Duodenal mucosa (tissue), 2 donors: Measurements from ENCODE around the gene AK2.
A peak's percentile ranks its signal among the peaks of the same experiment; 100 is the strongest.
"Not testable (repeated sequence)": the region's sequence is repeated elsewhere in the genome, so short reads cannot be mapped to it uniquely, and the experiment has no call there.

Experiments
- H3K27ac ChIP-seq: one replicate; pipeline ENCODE4 v1.7.0; 2013; ENCODE audit warnings: low read depth, low read length
- H3K27me3 ChIP-seq, 2 donors: one replicate each; pipeline ENCODE4 v1.7.0; 2013; ENCODE audit warnings: low read length in 2 of 2, control low read depth in 1 of 2; ENCODE audit not compliant: insufficient read depth in 2 of 2, control insufficient read depth in 1 of 2
- H3K36me3 ChIP-seq, 2 donors: one replicate each; pipeline ENCODE4 v1.7.0; 2013; ENCODE audit warnings: low read length in 2 of 2, control low read depth in 1 of 2; ENCODE audit not compliant: insufficient read depth in 2 of 2, control insufficient read depth in 1 of 2
- H3K4me1 ChIP-seq, 2 donors: one replicate each; pipeline ENCODE4 v1.7.0; 2013; ENCODE audit warnings: low read length in 2 of 2, control low read depth in 1 of 2; ENCODE audit not compliant: insufficient read depth in 2 of 2, control insufficient read depth in 1 of 2
- H3K4me3 ChIP-seq, 2 donors: one replicate each; pipeline ENCODE4 v1.7.0; 2013; ENCODE audit warnings: low read length in 2 of 2, low read depth in 1 of 2
- H3K9ac ChIP-seq, 2 donors: one replicate each; pipeline ENCODE4 v1.7.0; 2013; ENCODE audit warnings: low read length in 2 of 2, low read depth in 1 of 2
- H3K9me3 ChIP-seq, 2 donors: one replicate each; pipeline ENCODE4 v1.7.0; 2013; ENCODE audit warnings: low read length in 2 of 2, control low read depth in 1 of 2; ENCODE audit not compliant: control insufficient read depth in 1 of 2

Gene AK2

DNA sequence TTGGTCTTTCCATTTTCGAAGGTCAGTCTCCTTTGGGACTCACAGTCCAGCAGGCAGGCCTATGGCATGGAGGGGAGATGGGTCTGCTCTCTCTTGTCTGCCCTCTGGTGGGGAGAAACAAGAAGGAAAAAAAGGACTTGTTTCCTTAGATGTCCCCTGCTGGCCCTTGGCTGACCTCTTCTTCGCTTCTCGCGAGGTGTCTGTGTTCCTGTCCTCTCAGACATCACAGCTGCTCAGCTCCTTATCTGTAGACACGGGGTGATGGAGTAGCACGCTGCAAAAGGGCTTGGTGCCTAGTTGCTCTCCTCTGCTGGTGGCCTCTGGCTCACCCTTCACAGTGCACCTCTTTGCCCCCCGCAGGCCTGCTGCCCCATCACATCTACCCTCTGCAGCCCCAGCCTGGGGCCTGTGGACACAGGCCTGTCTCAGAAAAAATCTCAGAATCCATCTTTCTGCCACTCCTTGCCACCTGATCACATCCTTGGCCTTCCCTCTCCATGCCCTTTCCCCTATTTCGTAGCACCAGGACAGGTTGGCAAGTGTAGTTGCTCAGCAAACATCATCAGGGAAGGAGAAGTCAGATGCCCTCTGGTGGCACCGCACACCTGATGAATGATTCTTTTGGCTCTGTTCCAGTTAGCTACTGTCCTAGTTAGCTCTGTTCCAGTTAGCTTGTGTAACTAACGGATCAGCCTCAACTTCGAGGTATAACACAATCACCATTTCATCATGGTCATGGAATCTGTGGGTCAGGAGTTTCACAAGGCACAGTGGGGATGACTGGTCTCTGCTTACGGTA lies 18.7 kb upstream of the AK2 start:
- H3K36me3 ChIP-seq: no peaks in the 10 kb centered on the region
- no peaks in the 10 kb centered on the region for H3K9me3 ChIP-seq
- no peak overlapping the region for H3K4me3 ChIP-seq
- no peak overlapping the region for H3K27ac ChIP-seq
- H3K9ac ChIP-seq: no peak overlapping the region
- peaks cover 9 to 12% of the 10 kb centered on the region in 2 donors for H3K4me1 ChIP-seq
- no peaks in the 10 kb centered on the region for H3K27me3 ChIP-seq

DNA sequence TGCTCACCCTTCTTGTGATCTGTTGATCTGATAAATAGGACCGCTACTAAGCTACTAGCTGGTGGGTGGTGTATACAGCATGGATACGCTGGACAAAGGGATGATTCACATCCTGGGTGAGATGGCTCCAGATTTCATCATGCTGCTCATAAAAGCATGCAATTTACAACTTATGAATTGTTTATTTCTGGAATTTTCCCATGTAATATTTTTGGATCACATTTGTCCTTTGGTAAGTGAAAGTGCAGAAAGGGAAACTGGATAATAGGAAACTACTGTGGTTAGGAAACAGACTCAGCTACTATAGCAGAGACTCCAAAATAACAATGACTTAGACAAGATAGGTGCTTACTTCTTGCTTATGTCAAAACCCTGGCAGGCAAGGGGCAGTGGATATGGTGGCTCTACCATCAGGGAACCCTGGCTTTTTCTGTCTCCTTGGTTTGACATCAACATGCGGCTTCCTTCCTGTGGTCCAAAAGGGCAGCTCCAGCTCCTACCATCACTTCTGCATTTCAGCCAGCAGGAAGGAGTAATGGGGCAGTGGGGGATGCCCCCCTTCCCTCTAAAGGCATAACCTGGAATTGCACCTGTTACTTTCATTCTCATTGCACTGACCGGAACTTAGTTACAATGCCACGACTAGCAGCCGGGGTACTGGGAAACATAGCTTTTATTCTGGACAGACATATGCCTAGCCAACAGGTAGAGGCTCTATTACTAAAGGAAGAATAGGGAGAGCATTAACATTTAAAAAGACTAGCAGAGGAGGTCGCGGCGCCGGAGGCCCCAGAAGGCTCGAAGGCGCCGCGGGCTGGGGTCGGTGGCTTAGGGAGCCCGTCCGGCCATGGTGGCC lies 13.8 kb upstream of the AK2 start:
- Histone ChIP-seq H3K4me1 (peaks cover 23 to 32% of the 10 kb centered on the region in 2 donors), H3K4me3 (no peak overlapping the region), H3K9ac (no peak overlapping the region), H3K36me3 (no peaks in the 10 kb centered on the region), H3K9me3 (no peaks in the 10 kb centered on the region), H3K27ac (no peak overlapping the region), H3K27me3 (no peaks in the 10 kb centered on the region)

DNA sequence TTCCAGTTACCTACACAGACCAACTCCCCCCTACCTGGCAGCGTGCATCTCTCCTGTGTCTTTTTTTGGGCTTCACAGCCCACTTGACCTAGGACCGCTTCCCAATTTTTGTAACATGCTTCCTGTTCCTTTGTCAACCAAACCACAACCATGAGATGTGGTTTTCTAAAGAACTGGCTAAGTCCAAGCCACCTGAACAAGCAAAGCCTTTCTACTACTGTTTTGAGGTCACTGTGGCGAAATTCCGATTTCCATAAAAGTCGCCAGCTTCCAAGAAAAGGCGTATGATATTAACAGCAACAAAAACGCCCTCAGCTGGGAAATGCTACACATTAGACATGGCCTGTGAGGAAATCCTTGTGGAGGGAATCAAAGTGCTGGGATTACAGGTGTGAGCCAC lies 12.7 kb upstream of the AK2 start:
- Histone ChIP-seq H3K4me3 (no peak overlapping the region), H3K36me3 (no peaks in the 10 kb centered on the region), H3K9me3 (no peaks in the 10 kb centered on the region), H3K9ac (no peak overlapping the region), H3K27ac (no peak overlapping the region), H3K4me1 (peaks cover 23 to 31% of the 10 kb centered on the region in 2 donors), H3K27me3 (no peaks in the 10 kb centered on the region)

DNA sequence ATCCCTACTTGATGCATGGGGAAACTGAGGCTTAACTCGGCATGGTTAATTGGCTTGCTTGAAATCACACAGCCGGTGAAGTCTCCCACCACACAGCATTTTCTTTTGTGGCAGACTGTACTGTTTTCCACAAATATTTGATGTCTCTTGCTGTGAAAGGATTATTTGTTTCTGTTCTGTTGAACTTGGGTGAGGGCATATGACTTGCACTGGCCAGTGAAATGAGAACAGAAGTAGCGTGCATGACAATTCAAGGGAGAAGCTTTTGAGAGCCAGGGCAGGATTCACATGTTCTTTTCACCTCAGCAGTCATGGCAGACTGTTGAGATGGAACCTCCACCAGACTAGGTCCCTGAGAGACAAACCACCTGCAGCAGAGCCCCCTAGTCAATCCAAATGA lies 11.7 kb upstream of the AK2 start:
- Histone ChIP-seq H3K9me3 (no peaks in the 10 kb centered on the region), H3K27me3 (no peaks in the 10 kb centered on the region), H3K27ac (no peak overlapping the region), H3K36me3 (no peaks in the 10 kb centered on the region), H3K9ac (no peak overlapping the region), H3K4me1 (peaks cover 23 to 31% of the 10 kb centered on the region in 2 donors), H3K4me3 (no peak overlapping the region)

DNA sequence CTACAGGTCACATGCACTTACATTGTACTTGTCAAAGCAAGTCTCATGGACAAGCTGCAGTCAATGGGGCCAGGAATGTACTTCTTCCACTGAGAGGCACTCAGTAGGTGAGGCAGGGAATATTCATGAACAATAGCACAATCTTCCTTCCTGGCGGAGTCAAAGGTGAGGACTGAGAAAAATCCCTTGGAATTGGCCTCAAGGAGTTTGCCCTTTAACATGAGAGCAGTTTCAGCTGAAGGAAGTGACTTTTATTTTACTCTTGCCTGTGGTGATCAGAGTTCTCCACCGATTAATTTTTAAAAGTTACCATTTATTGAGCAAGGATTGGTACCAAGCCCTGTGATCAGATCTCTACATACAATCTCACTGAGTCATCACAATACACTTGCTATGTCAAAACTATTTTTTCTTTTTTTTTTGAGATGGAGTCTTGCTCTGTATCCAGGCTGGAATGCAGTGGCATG lies 11.2 kb upstream of the AK2 start:
- Histone ChIP-seq H3K4me1 (peaks cover 23 to 31% of the 10 kb centered on the region in 2 donors), H3K9ac (no peak overlapping the region), H3K27ac (no peak overlapping the region), H3K9me3 (no peaks in the 10 kb centered on the region), H3K36me3 (no peaks in the 10 kb centered on the region), H3K4me3 (no peak overlapping the region), H3K27me3 (no peaks in the 10 kb centered on the region)

DNA sequence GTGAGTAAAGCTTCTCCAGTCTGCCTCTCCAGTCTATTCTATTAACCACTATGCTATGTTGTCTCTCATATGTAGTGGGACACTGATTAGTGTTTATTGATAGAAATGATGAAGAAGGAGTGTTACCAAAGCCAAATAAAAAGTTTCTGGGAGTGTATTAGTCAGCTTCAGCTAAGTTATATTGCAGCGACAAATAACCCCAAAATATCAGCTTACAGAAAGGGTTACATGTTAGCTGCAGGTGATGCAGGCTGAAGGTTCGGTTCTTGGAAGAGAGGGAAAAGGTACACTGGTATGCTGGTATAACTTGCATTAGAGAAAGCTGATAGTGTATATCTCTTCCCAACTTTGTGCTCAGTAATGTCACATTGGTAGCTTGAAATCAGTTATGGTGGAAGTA lies 10.6 kb upstream of the AK2 start:
- Histone ChIP-seq H3K36me3 (no peaks in the 10 kb centered on the region), H3K9ac (no peak overlapping the region), H3K27ac (no peak overlapping the region), H3K4me1 (peaks cover 23 to 31% of the 10 kb centered on the region in 2 donors), H3K27me3 (no peaks in the 10 kb centered on the region), H3K9me3 (no peaks in the 10 kb centered on the region), H3K4me3 (no peak overlapping the region)

DNA sequence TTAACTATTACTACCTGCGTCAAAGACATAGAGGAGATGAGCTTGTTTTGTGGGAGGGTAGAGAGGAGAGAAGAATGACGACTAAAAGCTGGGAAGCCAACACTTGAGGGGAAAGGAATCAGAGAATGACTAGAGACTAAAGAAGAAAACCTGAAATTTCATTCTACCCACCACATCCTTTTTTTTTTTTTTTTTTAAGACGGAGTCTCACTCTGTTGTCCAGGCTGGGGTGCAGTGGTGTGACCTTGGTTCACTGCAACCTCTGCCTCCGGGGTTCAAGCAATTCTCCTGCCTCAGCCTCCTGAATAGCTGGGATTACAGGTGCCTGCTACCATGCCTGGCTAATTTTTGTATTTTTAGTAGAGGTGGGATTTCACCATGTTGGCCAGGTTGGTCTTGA lies 9.6 kb upstream of the AK2 start:
- not testable (repeated sequence) for H3K9me3 ChIP-seq, H3K27ac ChIP-seq, H3K9ac ChIP-seq, H3K27me3 ChIP-seq, H3K36me3 ChIP-seq
- H3K4me3 ChIP-seq: peak overlapping the region in 1 of 2 donors; percentile 23
- H3K4me1 ChIP-seq: peaks cover 23 to 31% of the 10 kb centered on the region in 2 donors

DNA sequence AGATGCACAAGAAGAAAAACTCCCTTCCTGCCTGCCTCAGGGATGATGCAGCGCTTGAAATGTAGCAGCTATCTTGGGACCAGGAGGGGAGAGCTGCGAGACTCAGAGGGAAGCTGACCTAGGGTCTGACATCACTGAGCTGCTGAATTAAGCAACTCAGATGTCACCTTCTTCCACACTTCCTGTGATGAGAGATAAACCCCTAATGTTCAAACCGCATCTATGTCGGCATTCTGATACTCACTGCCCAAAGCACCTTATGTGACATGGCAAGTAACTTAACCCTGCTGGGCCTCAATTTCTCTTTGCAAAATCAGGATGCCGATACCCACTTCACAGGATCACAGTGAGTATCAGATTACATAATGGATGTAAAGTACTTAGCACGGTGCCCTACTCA lies 9.1 kb upstream of the AK2 start:
- H3K36me3 ChIP-seq: no peaks in the 10 kb centered on the region
- H3K9me3 ChIP-seq: no peaks in the 10 kb centered on the region
- H3K9ac ChIP-seq: peak overlapping the region in 1 of 2 donors; percentile 32
- peaks cover 23 to 31% of the 10 kb centered on the region in 2 donors for H3K4me1 ChIP-seq
- H3K4me3 ChIP-seq: peak overlapping the region; percentile 23 to 50
- H3K27ac ChIP-seq: no peak overlapping the region
- H3K27me3 ChIP-seq: no peaks in the 10 kb centered on the region

DNA sequence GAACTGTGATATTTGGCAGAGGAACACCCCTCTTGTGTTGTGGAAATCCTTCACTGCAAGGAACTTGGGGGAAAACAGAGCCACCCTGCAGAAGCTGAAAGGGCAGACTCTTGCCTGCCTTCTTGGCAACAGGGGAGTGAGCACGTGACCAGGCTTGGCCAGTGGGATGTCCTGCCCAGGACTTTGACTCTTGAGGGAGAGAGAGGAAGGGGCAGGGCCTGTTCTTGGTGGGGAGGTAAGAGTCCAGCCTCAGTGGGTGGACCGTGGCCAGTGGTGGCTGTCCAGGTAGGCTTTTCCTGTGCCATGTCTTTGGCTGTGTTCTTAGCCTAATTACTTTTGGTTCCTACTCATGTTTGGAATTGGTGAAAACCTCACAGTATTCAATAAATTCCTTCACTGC lies 8.6 kb upstream of the AK2 start:
- H3K27ac ChIP-seq: no peak overlapping the region
- no peaks in the 10 kb centered on the region for H3K27me3 ChIP-seq
- H3K9me3 ChIP-seq: no peaks in the 10 kb centered on the region
- no peaks in the 10 kb centered on the region for H3K36me3 ChIP-seq
- peak overlapping the region in 1 of 2 donors; percentile 32 for H3K9ac ChIP-seq
- peak overlapping the region in 1 of 2 donors; percentile 23 for H3K4me3 ChIP-seq
- peaks cover 19 to 26% of the 10 kb centered on the region in 2 donors for H3K4me1 ChIP-seq
